HG03135 (cell line): ENCODE measurements around the gene DNPEP.
"Not testable (repeated sequence)": the region's sequence is repeated elsewhere in the genome, so short reads cannot be mapped to it uniquely, and the experiment has no call there.

Experiments
- ATAC-seq: cut with Tn5 transposase; IDR thresholded peaks from one replicate; pipeline ENCODE4 v1.9.1; 2021; ENCODE audit warnings: mild to moderate bottlenecking, moderate library complexity; ENCODE audit not compliant: unreplicated experiment

Gene DNPEP

GRCh38 chr2:219419331-219420197, 31.9 kb upstream of the DNPEP start:
- no peak for ATAC-seq

GRCh38 chr2:219419012-219419324, 31.3 kb upstream of the DNPEP start:
- ATAC-seq = no peak

- ATAC-seq = no peak
Measured at GRCh38 chr2:219418155-219419011, 30.7 kb upstream of the DNPEP start, which contains the start of gene DES. Gene DES (plus strand): TSS chr2:219418377. CDS start chr2:219418463, 86 bp downstream.

GRCh38 chr2:219417374-219417773, 29.7 kb upstream of the DNPEP start:
- ATAC-seq = no peak

- ATAC-seq = no peak
Measured at GRCh38 chr2:219416938-219417337, 29.2 kb upstream of the DNPEP start.

- ATAC-seq = no peak
Measured at GRCh38 chr2:219416235-219416602, 28.5 kb upstream of the DNPEP start.

GRCh38 chr2:219415580-219416234, 28.0 kb upstream of the DNPEP start:
- no peak for ATAC-seq

- no peak for ATAC-seq
Measured at GRCh38 chr2:219414857-219415256, 27.1 kb upstream of the DNPEP start.

- ATAC-seq = no peak
Measured at GRCh38 chr2:219410390-219410789, 22.7 kb upstream of the DNPEP start.

- ATAC-seq = no peak
Measured at GRCh38 chr2:219409619-219410018, 21.9 kb upstream of the DNPEP start.

- no peak for ATAC-seq
Measured at GRCh38 chr2:219408631-219409030, 20.9 kb upstream of the DNPEP start.

GRCh38 chr2:219408204-219408603, 20.5 kb upstream of the DNPEP start:
- ATAC-seq = no peak

GRCh38 chr2:219407343-219407742, 19.6 kb upstream of the DNPEP start:
- not testable (repeated sequence) for ATAC-seq

GRCh38 chr2:219406861-219407230, 19.1 kb upstream of the DNPEP start:
- no peak for ATAC-seq

GRCh38 chr2:219405958-219406860, 18.5 kb upstream of the DNPEP start:
- no peak for ATAC-seq

GRCh38 chr2:219405451-219405850, 17.7 kb upstream of the DNPEP start:
- ATAC-seq = no peak

- no peak for ATAC-seq
Measured at GRCh38 chr2:219404954-219405353, 17.2 kb upstream of the DNPEP start.

GRCh38 chr2:219404291-219404910, 16.7 kb upstream of the DNPEP start:
- no peak for ATAC-seq

GRCh38 chr2:219403861-219404260, 16.1 kb upstream of the DNPEP start:
- no peak for ATAC-seq
